GM18517 (cell line): ENCODE results near the gene FRMPD4.

Experiments
- ATAC-seq: cut with Tn5 transposase; IDR thresholded peaks from one replicate; pipeline ENCODE4 v1.9.1; 2021; ENCODE audit warnings: mild to moderate bottlenecking, moderate library complexity; ENCODE audit not compliant: unreplicated experiment

The FRMPD4 gene

GRCh38 chrX:12711435-12712040, 573.3 kb downstream of the FRMPD4 start:
- no peak for ATAC-seq

GRCh38 chrX:12716574-12716973, 578.3 kb downstream of the FRMPD4 start:
- no peak for ATAC-seq

- no peak for ATAC-seq
Measured at GRCh38 chrX:12719837-12720236, 581.6 kb downstream of the FRMPD4 start.

- no peak for ATAC-seq
Measured at GRCh38 chrX:12721042-12721441, 582.8 kb downstream of the FRMPD4 start.

GRCh38 chrX:12722314-12722713, 584.0 kb downstream of the FRMPD4 start:
- no peak for ATAC-seq

- ATAC-seq: no peak
Measured at GRCh38 chrX:12741416-12741815, 603.1 kb downstream of the FRMPD4 start.

- ATAC-seq: no peak
Measured at GRCh38 chrX:12747433-12747832, 609.2 kb downstream of the FRMPD4 start.

GRCh38 chrX:12751887-12752286, 613.6 kb downstream of the FRMPD4 start:
- no peak for ATAC-seq

- ATAC-seq: no peak
Measured at GRCh38 chrX:12753366-12753765, 615.1 kb downstream of the FRMPD4 start.

- no peak for ATAC-seq
Measured at GRCh38 chrX:12758291-12758690, 620.0 kb downstream of the FRMPD4 start.

- no peak for ATAC-seq
Measured at GRCh38 chrX:12767856-12768255, 629.6 kb downstream of the FRMPD4 start.

GRCh38 chrX:12768491-12768890, 630.2 kb downstream of the FRMPD4 start:
- no peak for ATAC-seq

GRCh38 chrX:12770440-12770839, 632.2 kb downstream of the FRMPD4 start:
- ATAC-seq: no peak

GRCh38 chrX:12771445-12772069, 633.3 kb downstream of the FRMPD4 start:
- peak; percentile 94 for ATAC-seq
